Urothelium cell line (cell line): ENCODE results near the gene COX4I2.
"Not testable (repeated sequence)": the region's sequence is repeated elsewhere in the genome, so short reads cannot be mapped to it uniquely, and the experiment has no call there.

Experiments used
- DNase-seq: peaks from one replicate; pipeline ENCODE4 v3.0.0; 2011; ENCODE audit warnings: low spot score, mixed read lengths
- FAIRE-seq: peaks from 2 replicates; lab custom pipeline; 2011; peaks lifted over from hg19 to GRCh38; lab: Jason Lieb, UNC

Gene COX4I2

DNA sequence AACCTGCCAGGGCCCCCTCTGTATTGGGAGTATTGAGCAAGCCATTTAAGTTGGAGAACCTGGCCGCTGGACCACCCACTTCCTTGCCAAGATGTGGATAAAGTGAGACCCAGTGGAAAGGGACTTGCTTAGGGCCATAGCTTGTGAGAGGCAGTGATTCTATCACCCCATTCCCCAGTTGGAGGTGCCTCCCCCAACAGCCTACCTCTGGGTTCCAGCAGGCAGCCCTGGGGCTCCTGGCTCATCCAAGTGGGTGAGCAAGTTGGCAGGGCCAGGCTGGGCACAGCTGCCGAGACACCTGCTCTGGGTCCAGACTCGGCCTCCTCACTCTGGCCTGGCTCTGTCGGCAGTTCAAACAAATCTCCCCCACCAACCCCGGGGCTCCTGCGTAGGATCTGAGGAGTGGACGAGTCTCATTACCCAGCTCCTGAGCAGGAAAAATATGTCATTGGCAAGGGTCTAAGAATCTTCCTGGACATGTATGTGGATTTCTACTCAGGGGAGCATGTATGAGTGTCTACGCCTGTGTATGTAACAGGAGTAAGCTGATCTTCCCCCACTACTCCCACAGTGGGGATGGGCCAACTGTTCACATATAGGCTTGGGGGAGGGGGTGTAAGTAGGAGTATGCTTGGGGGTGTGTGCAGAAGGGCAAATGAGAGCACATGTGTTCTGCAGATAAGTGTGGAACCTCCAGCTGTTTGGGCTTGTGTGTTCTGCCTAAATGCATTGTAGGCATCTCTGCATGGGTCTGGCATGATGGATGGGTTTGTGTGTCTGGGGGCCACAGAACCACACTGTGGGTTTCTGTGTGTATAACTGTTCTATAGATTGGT lies 30.7 kb upstream of the COX4I2 start:
- FAIRE-seq: no peak
- DNase-seq: peak; percentile 36

DNA sequence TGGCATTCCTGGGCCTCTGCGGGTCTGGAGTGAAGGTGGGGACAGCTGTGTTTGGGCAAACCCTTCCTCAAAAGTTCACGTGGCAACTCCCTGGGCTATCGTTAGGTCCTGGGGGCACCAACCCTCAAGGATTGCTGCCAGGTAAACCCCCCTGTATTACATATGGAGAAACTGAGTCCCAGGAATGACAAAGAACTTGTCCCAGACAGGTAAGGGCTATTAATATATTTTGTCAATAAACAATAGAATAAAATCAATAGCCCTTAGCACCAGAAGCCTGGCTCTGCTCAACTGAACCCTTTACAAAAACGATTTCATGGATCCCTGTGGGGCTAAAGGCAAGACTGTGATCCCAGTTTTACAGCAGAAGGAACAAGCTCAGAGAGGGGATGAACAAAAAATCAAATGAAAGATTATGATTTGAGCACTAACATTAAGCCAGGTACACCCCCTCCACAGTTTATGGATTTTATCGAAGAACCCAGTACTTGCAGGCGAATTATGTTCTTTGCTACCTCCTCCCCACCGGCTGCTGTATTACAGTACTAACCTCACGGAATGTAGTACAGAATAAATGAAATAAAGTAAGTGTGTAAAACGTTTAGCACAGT lies 30.0 kb upstream of the COX4I2 start:
- FAIRE-seq (no peak), DNase-seq (no peak)

DNA sequence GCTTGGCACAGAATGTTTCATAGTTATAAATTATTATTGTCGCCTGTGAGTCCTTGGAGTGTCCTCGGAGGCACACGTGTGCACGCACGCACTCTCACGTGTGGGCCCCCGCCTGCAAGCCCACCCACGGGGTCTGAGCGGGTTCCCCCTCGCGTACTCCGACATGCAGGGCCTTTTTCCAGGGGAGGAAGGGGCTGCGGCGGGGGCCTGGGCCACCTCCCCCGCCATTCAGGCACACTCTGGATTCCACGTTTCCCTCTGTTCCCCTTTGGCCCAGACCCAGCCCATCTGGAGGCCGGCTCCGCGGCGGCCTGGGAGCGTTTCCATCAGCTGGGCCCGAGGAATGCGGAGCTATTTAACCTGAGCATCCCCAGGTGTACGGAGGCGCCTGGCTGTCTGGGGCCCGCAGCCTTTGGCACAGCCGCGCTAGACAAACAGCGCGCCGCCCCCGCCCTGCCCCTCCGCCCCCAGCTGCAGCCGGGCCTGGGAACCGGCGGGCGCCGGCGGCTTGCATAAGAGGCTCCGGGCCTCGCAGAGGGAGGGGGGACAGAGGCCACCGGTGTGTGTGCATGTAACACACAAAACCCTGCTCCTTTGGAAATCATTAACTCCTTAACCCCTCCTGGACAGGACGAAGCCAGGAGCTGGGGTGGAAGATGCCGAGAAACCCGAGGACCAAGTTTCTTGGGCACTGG lies 29.3 kb upstream of the COX4I2 start:
- DNase-seq (peak; percentile 90), FAIRE-seq (no peak)

DNA sequence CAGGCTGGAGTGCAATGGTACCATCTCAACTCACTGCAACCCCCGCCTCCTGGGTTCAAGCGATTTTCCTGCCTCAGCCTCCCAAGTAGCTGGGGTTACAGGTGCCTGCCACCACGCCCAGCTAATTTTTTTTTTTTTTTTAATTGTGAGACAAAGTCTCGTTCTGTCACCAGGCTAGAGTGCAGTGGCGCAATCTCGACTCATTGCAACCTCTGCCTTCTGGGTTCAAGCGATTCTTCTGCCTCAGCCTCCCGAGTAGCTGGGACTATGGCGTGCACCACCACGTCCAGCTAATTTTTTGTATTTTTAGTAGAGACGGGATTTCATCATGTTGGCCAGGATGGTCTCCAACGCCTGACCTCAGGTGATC lies 25.5 kb upstream of the COX4I2 start:
- not testable (repeated sequence) for FAIRE-seq, DNase-seq

DNA sequence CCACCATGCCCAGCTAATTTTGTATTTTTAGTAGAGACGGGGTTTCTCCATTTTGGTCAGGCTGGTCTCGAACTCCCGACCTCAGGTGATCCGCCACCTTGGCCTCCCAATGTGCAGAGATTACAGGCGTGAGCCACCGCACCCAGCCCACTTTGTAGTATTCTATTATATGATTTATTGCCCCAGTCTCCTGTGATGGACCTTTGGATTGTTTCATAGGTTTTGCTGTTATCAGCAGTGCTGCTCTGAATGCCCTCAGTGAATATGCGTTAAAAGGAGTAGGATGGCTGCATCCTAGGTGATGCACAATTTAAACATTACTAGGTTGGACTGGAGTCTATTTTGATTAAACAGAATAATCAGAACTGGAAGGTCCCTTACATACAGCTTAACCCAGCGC lies 22.3 kb upstream of the COX4I2 start:
- FAIRE-seq: no peak

DNA sequence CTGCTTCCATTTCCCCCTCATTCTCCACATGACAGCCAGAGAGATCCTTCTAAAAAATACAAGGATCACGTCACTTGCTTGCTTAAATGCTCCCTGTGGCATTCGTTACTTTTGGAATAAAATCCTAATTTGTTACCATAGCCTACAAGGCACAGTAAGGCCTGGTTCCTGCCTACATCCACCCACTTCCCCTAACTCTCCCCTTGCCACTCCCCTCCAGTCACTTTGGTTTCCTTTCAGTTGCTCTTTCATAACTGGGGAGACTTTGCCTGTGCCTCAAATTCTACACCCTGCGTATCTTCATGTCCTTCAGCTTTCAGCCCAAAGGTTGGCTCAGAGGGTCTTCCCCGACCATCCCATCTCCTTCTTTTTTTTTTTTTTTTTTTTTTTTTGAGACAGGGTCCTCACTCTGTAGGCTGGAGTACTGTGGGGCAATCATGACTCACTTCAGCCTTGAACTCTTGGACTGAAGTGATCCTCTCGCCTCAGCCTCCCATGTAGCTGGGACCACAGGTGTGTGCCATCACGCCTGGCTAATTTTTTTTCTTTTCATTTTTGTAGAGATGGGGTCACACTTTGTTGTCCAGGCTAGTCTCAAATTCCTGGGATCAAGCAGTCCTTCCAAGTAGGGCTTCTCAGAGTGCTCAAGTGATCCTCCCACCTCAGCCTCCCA lies 20.1 kb upstream of the COX4I2 start:
- FAIRE-seq (no peak), DNase-seq (no peak)

More for the DNA sequence above, 22.3 kb upstream of the COX4I2 start:
- DNase-seq: no peak

DNA sequence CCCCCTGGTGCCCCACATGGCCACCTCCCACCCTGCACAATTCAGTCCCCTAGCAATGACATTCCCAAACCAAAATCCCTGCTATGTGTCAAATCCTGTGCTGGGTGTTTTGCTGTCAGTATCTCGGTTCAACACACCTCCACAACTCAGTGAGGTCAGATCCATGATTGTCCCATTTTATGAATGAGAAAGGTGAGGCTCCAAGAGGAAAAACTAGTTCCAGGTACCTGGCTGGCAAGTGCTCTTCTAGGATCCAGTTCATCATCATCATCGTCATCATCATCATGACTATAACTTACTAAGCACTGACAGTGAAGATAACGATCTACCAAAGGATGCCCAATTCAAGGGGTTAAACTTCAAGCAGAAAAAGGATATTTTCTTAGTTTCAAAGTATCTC lies 17.5 kb upstream of the COX4I2 start:
- FAIRE-seq: no peak

DNA sequence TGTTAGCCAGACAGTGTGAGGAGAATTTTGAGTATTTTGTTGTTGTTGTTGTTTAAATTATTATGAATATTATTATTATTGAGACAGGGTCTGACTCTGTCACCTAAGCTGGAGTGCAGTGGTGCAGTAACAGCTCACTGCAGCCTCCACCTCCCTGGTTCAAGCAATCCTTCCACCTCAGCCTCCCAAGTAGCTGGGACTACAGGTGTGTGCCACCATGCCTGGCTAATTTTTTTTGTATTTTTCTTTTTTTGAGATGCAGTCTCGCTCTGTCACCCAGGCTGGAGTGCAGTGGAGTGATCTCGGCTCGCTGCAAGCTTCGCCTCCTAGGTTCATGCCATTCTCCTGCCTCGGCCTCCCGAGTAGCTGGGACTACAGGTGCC lies 14.6 kb upstream of the COX4I2 start:
- DNase-seq, FAIRE-seq: not testable (repeated sequence)

More for the DNA sequence above, 17.5 kb upstream of the COX4I2 start:
- no peak for DNase-seq

DNA sequence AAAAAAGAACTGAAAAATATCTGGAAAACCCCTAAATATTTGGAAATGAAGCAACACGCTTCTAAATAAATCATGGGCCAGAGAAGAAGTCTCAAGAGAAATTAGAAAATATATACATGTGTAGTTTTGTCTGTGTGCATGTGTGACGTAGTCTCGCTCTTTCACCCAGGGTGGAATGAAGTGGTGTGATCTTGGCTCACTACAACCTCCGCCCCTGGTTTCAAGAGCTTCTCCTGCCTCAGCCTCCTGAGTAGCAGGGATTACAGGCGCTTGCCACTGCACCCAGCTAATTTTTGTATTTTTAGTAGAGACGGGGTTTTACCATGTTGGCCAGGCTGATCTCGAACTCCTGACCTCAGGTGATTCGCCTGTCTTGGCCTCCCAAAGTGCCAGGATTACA lies 11.2 kb upstream of the COX4I2 start:
- FAIRE-seq, DNase-seq: not testable (repeated sequence)

DNA sequence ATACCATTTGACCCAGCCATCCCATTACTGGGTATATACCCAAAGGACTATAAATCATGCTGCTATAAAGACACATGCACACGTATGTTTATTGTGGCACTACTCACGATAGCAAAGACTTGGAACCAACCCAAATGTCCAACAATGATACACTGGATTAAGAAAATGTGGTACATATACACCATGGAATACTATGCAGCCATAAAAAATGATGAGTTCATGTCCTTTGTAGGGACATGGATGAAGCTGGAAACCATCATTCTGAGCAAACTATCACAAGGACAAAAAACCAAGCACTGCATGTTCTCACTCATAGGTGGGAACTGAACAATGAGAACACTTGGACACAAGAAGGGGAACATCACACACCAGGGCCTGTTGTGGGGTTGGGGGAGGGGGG lies 9.7 kb upstream of the COX4I2 start:
- DNase-seq, FAIRE-seq: not testable (repeated sequence)

DNA sequence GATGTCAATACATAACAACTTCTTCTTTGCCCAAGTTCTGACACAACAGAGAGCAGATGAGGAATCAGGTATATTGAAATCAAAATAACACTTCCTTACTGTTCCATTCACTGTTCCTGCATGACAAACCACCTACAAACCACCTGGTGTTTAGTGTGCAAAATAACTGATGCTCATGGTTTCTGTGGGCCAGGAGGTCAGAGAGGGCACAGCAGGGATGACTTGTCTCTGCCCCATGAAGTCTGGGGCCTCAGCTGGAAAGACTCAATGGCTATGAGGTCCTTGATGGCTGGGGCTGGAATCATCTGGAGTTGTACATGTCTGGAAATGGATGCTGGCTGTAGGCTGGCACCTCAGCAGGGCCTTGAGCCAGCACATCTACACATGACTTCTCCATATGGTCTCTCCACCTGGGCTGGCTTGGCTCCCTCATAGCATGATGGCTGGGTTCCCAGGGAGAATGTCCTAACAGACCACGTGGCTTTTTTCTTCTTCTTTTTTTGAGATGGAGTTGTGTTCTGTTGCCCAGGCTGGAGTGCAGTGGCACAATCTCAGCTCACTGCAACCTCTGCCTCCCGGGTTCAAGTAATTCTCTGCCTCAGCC lies 7.4 kb upstream of the COX4I2 start:
- DNase-seq (no peak), FAIRE-seq (no peak)

DNA sequence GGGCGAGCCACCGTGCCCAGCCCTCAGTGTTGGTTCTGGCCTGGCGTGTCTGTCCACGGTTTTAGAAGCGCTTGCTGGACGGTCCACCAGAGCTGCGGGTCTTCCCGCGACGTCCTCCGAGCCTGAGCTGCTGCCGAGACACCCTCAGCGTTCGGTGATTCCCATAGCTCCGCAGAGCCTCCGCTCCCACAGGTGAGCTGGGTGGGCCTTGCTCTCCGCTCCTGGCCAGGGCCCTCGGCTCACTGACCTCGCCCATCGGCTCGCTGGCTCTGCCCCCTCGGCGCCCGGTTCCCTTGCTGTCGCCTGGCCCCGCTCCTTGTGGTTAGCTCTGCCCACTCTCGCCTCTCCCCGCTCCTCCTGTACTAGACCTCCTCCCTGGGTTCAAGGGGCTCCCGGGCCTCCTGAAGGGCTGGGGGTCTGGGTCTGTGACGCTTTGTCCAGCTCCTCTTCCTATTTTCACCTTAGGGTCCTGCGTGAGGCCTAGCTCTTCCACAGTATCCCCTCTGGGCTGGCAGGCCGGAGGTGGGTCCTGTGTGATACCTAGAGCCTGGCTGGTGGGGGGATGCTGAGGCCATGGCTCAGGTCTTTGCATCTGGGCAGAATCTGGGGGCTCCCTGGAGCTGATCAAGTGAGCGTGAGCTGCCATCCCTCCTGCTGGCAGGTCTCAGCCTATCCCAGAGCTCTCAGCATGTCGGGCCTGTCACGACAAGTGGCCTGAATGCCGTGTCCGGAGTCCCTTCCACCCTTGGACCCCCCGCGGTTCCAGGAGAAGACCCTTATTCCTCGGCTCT lies 5.0 kb upstream of the COX4I2 start:
- DNase-seq (no peak), FAIRE-seq (no peak)

DNA sequence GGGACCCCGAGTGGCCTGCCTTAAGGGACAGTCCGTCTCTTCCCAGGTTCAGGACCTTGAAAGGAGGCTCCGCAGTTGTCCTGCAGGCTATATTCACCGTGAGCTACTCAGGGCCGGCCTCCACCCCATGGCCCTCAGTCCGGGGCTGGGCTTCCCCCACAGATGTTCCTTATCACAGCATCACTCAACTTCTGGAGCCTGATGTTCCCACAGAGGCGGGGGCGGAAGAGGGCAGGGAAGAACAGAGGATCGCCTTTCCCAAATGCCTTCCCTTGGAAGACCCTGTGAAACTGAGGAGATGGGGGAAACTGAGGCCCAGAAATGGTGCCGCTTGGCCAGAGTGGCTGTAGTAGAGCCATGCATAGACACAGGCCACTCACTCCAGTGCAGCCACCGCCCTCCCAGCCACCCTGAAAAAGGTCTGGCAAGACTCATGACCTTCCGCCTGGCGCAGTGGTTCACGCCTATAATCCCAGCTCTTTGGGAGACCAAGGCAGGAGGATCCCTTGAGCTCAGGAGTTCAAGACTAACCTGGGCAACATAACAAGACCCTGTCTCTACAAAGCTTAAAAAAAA lies 4.3 kb upstream of the COX4I2 start:
- no peak for FAIRE-seq
- no peak for DNase-seq

DNA sequence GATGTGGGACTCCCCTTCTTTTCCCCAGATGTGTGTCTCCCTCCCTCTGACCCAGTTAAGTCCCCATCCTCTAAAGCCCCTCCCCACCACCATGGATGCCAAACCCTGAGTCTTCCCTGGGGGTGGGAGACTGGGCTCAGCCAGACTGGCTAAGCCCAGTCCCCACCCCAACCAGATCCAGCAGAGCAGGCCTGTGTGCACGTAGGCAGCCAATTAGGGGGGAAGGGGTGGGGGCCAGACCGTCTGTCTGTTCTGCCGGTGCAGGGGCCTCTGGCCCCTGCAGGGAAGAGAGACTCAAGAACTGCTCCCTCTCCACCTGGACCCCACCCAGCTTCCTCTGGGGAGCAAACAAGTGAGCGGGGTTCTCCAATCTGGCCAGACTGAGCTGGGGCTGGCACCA lies 605 bp downstream of the COX4I2 start:
- FAIRE-seq: no peak
- DNase-seq: no peak

DNA sequence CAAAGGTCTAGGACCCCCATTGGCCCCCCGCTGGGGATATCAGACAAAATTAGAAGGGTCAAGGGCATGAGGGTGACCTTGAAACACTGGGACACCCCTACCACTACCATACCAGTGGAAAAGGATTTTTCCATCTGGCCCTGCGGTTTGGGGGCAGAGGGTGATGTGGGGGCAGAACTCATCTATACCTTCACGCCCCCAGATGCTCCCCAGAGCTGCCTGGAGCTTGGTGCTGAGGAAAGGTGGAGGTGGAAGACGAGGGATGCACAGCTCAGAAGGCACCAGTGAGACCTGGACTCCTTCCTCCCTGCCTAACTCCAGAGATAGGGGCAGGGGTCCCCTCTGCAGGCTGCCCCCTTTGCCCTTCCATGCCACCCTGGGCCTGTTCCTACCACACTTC lies 1.1 kb downstream of the COX4I2 start:
- DNase-seq (no peak), FAIRE-seq (no peak)

DNA sequence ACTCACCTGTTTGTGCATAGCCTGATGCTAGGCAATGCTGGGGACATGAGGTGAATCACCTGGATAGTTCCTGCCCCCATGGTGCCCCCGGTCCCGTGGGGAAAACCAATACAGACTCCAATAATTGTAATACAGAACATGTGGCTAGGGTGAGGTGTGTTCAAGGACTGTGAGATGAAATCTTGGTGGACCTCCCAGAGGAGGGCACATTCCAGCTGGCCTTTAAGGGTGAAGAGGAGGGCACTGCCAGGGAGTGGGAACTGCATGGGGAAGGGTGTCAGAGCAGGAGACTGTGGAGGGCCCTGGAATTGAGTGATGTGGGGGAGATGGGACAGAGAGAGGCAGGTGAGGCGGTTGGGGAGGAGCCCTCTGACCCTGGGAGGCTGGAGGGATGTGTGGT lies 2.5 kb downstream of the COX4I2 start:
- DNase-seq (no peak), FAIRE-seq (no peak)

DNA sequence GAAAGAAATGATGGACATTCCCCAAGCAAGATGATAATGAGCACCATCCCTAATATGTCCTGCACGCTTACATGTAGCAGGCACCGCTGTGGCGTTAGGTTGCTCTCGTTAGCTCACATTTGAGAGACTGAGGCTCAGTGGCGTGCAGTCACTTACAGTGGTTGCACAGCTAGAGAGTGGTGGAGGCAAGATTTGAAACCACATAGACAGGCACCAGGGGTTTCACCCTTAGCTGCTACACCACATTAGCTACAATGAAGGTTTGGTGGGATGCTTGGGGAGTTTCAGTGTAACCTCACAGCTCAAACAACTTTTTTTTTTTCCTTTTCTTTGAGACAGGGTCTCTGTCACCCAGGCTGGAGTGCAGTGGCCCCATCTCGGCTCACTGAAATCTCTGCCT lies 3.7 kb downstream of the COX4I2 start:
- DNase-seq: no peak

DNA sequence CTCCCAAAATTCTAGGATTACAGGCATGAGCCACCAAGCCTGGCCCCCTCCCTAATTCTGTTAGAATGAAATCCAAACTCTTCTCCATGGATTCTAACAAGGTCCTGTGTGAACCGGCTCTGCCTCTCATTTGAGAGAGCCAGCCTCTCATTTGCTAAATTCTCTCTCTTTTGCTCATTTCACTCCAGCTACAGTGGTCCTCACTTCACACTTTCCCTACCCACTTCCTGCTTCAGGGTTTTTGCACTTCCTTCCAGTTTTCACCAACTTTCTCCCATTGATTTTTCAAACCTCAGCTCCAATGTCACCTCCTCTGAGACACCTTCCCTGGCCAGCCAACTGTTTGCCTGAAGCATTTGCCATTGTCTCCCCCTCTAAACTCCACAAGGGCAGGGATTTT lies 5.1 kb downstream of the COX4I2 start:
- FAIRE-seq (no peak), DNase-seq (no peak)

More for the DNA sequence above, 3.7 kb downstream of the COX4I2 start:
- FAIRE-seq: no peak

DNA sequence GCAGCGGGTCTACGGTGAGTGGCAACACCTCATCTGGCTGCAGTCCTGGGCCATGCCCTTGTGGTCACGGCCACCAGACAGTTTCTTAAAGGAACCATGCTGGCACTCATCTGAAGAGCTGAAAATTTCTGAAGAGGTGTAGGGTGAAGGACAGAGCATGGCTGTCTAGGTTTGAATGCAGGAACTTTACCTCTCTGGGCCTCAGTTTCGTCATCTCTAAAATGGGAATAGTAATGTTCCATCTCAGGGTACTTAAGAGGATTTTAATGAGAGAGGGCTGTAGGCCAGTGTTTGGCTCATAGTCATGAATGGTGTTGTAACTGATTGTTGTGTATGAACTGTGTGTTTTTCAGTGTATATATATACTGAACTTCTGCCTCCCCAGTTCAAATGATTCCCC lies 5.8 kb downstream of the COX4I2 start:
- no peak for FAIRE-seq
- DNase-seq: no peak

DNA sequence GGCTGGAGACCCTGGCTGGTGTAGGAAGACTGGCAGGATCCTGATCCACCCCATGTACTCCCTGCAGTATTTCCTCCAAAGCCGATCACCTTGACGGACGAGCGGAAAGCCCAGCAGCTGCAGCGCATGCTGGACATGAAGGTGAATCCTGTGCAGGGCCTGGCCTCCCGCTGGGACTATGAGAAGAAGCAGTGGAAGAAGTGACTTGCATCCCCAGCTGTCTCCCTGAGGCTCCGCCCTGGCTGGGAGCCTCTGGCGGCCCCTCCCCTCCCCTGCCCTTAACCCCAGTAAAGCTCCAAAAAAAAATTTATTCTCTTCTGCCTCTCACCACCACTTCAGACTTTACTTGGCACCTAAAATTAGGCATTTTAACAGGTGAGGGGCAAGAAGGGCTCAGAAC lies 7.0 kb downstream of the COX4I2 start:
- FAIRE-seq (no peak), DNase-seq (no peak)
